LoVo (cell line): ENCODE results near the gene PYCR2.
A peak's percentile ranks its signal among the peaks of the same experiment; 100 is the strongest.

Experiments used
- DNase-seq: peaks from one replicate; pipeline ENCODE4 v3.0.0-alpha.2; 2016; ENCODE audit warnings: low spot score

Gene PYCR2

GRCh38 chr1:225919906-225920305, 4.1 kb downstream of the PYCR2 start:
- DNase-seq: no peak

- DNase-seq: no peak
These were observed 5.8 kb downstream of the PYCR2 start for GRCh38 chr1:225918280-225918679.

GRCh38 chr1:225917536-225917935, 6.5 kb downstream of the PYCR2 start:
- DNase-seq: no peak

- DNase-seq: no peak
These were observed 6.9 kb downstream of the PYCR2 start for GRCh38 chr1:225917101-225917500.

- DNase-seq: no peak
These were observed 8.5 kb downstream of the PYCR2 start for GRCh38 chr1:225915538-225915991.

- no peak for DNase-seq
These were observed 9.1 kb downstream of the PYCR2 start for GRCh38 chr1:225914947-225915346.

- no peak for DNase-seq
These were observed 9.7 kb downstream of the PYCR2 start for GRCh38 chr1:225914391-225914790.

- DNase-seq: peak; percentile 49
These were observed 12.6 kb downstream of the PYCR2 start for GRCh38 chr1:225911191-225912130.

GRCh38 chr1:225909477-225909876, 14.6 kb downstream of the PYCR2 start:
- DNase-seq: no peak

- no peak for DNase-seq
These were observed 15.3 kb downstream of the PYCR2 start for GRCh38 chr1:225908773-225909172.

- DNase-seq: no peak
These were observed 15.9 kb downstream of the PYCR2 start for GRCh38 chr1:225908013-225908640.

GRCh38 chr1:225907341-225907740, 16.7 kb downstream of the PYCR2 start:
- DNase-seq: no peak

GRCh38 chr1:225906467-225906866, 17.6 kb downstream of the PYCR2 start:
- DNase-seq: no peak

- no peak for DNase-seq
These were observed 20.4 kb downstream of the PYCR2 start for GRCh38 chr1:225903623-225904022.

GRCh38 chr1:225899044-225899925, 24.8 kb downstream of the PYCR2 start:
- DNase-seq: no peak

GRCh38 chr1:225897595-225898514, 26.2 kb downstream of the PYCR2 start:
- DNase-seq: no peak

GRCh38 chr1:225896937-225897549, 27.0 kb downstream of the PYCR2 start:
- peak; percentile 68 for DNase-seq

GRCh38 chr1:225896494-225896893, 27.6 kb downstream of the PYCR2 start:
- no peak for DNase-seq

- no peak for DNase-seq
These were observed 31.7 kb downstream of the PYCR2 start for GRCh38 chr1:225892307-225892706.

- DNase-seq: peak; percentile 65
These were observed 32.6 kb downstream of the PYCR2 start for GRCh38 chr1:225891229-225891972.
